ENCODE data around the gene CADPS.

CADPS gene

DNA sequence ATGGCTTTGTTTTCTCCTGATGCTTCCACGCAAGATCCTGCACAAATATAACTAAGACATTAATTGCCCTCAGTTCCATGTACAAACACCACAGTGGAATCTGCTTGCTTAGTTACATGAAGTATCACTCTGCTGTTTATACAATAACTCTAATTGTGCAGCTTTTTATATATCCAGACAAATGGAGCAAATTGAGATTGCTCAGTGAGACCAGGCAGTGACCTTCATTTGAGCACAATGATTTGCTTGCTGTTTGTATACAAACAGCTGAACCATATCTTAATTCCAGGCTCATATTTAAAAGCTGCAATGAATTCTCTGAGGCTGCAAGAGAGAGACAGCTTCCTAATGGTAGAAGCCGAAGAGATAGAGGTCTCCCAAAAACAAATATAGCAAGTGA is 243.7 kb downstream of the CADPS start:
- H3K9me3 Mint-ChIP-seq, result no peaks in the 10 kb centered on the region
- TF ChIP-seq, protein P1, sequence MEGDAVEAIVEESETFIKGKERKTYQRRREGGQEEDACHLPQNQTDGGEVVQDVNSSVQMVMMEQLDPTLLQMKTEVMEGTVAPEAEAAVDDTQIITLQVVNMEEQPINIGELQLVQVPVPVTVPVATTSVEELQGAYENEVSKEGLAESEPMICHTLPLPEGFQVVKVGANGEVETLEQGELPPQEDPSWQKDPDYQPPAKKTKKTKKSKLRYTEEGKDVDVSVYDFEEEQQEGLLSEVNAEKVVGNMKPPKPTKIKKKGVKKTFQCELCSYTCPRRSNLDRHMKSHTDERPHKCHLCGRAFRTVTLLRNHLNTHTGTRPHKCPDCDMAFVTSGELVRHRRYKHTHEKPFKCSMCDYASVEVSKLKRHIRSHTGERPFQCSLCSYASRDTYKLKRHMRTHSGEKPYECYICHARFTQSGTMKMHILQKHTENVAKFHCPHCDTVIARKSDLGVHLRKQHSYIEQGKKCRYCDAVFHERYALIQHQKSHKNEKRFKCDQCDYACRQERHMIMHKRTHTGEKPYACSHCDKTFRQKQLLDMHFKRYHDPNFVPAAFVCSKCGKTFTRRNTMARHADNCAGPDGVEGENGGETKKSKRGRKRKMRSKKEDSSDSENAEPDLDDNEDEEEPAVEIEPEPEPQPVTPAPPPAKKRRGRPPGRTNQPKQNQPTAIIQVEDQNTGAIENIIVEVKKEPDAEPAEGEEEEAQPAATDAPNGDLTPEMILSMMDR (IDR thresholded peaks at IDR 0.05), result no peak
- H3K4me3 Mint-ChIP-seq, result no peak overlapping the region
- H3K36me3 Mint-ChIP-seq (ENCODE audit: low read depth), result no peaks in the 10 kb centered on the region
- DNase-seq, result no peak
- H3K4me1 Mint-ChIP-seq, result peaks cover 8% of the 10 kb centered on the region
- peaks cover 8% of the 10 kb centered on the region for H3K27me3 Mint-ChIP-seq (ENCODE audit: low read depth, poor library complexity)
- no peak overlapping the region for H3K27ac Mint-ChIP-seq

- Mint-ChIP-seq H3K9me3 (no peaks in the 10 kb centered on the region), H3K4me1 (peaks cover 16% of the 10 kb centered on the region), H3K36me3 (ENCODE audit: low read depth) (no peaks in the 10 kb centered on the region), H3K27ac (no peak overlapping the region), H3K4me3 (no peak overlapping the region), H3K27me3 (ENCODE audit: low read depth, poor library complexity) (peaks cover 8% of the 10 kb centered on the region)
- DNase-seq, result no peak
- TF ChIP-seq, protein P1 (IDR thresholded peaks at IDR 0.05), result no peak
These were observed 244.6 kb downstream of the CADPS start for GRCh38 chr3:62630664-62631063.

DNA sequence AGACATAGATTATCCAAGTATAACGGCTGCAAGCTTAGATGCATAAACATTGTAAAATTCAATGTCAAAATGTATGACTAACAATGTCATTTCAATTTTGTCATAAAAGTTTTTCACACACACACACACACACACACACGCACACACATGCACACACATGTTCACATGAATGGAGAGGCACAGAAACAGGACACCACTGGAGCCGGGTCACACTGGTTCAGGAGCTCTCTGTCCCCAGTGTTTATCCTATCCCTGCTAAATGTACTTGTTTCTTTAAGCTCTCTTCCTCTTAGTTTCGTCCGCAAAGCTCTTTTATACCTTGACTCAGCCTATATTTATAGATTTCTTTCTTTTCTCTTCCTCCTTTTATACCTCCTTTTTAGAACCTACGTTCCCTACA is 249.9 kb downstream of the CADPS start:
- no peak for DNase-seq
- H3K4me3 Mint-ChIP-seq, result no peak overlapping the region
- no peaks in the 10 kb centered on the region for H3K36me3 Mint-ChIP-seq (ENCODE audit: low read depth)
- TF ChIP-seq, protein P1 (IDR thresholded peaks at IDR 0.05), result no peak
- peaks cover 7% of the 10 kb centered on the region for H3K27me3 Mint-ChIP-seq (ENCODE audit: low read depth, poor library complexity)
- H3K9me3 Mint-ChIP-seq, result no peaks in the 10 kb centered on the region
- H3K27ac Mint-ChIP-seq, result peak overlapping the region; percentile 56
- H3K4me1 Mint-ChIP-seq, result peaks cover 35% of the 10 kb centered on the region

DNA sequence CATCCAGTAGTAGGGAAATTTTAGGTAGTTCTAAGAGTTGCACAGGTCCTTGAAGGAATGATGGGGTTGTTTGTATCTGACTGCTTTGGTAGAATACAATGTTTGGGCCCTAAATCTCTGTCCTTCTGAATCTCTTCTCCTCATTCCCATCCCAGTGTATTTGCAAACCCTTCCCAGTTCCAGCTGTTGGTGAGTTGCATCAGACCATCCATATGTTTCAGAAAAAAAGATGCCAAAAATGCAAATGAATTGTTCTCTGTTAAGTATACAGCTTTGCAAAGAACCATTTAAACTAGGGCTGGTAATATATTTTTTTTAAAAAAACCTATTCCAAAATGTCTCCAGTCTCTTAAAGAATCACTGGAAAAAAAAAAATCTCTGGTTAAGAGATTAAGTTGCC is 251.0 kb downstream of the CADPS start:
- H3K4me1 Mint-ChIP-seq, result peaks cover 35% of the 10 kb centered on the region
- no peak for DNase-seq
- TF ChIP-seq, protein P1 (IDR thresholded peaks at IDR 0.05), result no peak
- peaks cover 3% of the 10 kb centered on the region for H3K27me3 Mint-ChIP-seq (ENCODE audit: low read depth, poor library complexity)
- H3K27ac Mint-ChIP-seq, result no peak overlapping the region
- no peak overlapping the region for H3K4me3 Mint-ChIP-seq
- no peaks in the 10 kb centered on the region for H3K36me3 Mint-ChIP-seq (ENCODE audit: low read depth)
- no peaks in the 10 kb centered on the region for H3K9me3 Mint-ChIP-seq

DNA sequence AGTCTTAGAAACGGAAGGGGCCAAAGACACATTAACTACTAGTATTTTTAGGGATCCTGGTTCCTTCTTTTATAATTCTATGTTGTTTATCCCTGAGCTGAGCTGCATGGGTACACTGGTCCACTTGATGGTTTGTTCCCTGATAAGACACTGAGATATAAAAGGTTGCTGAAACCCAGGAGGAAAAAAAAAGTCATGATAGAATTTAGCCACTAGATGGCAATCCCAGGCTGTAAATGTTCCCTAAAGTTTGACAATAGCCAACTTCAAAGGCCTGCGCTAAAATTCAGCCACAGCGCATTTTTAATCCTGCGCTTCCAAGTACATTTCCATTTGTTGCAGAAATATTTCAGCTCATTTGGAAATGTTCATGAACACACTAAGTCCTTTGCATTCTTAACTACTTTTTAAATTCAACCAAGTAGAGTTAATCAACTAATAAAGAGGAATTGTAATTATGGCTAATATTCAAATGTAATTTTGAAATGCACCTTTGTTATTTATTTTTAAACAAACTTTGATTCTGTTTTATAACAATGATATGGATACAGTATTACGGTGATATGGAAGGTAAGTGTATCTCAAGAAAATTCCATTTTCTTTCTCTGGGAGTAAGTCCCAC is 252.6 kb downstream of the CADPS start:
- Mint-ChIP-seq H3K9me3 (no peaks in the 10 kb centered on the region), H3K27ac (no peak overlapping the region), H3K36me3 (ENCODE audit: low read depth) (no peaks in the 10 kb centered on the region), H3K4me1 (peaks cover 32% of the 10 kb centered on the region), H3K4me3 (no peak overlapping the region), H3K27me3 (ENCODE audit: low read depth, poor library complexity) (peaks cover 3% of the 10 kb centered on the region)
- peak; percentile 28 for DNase-seq
- TF ChIP-seq, protein P1 (IDR thresholded peaks at IDR 0.05), result peak; percentile 68

GRCh38 chr3:62621925-62622324 is 253.3 kb downstream of the CADPS start:
- Mint-ChIP-seq H3K4me3 (no peak overlapping the region), H3K4me1 (peaks cover 29% of the 10 kb centered on the region), H3K27ac (no peak overlapping the region), H3K9me3 (no peaks in the 10 kb centered on the region), H3K27me3 (ENCODE audit: low read depth, poor library complexity) (peaks cover 7% of the 10 kb centered on the region), H3K36me3 (ENCODE audit: low read depth) (no peaks in the 10 kb centered on the region)
- no peak for DNase-seq
- TF ChIP-seq, protein P1 (IDR thresholded peaks at IDR 0.05), result no peak
